Pons (tissue), 1 donor: ENCODE results near the gene DEFB108B.
"Not testable (repeated sequence)": the region's sequence is repeated elsewhere in the genome, so short reads cannot be mapped to it uniquely, and the experiment has no call there.

Experiments used
- DNase-seq: peaks from one replicate; pipeline ENCODE4 v3.0.0-alpha.2; 2016; ENCODE audit warnings: low spot score

Gene DEFB108B

GRCh38 chr11:71832811-71833210 lies at the start of gene DEFB108B:
DEFB108B (plus strand) TSS chr11:71833200; CDS start chr11:71833200, 0 bp downstream.
- DNase-seq: not testable (repeated sequence)

- peak; percentile 83 for DNase-seq
Observed at GRCh38 chr11:71786114-71786847, 46.7 kb upstream of the DEFB108B start.

- DNase-seq: peak; percentile 99
Observed at GRCh38 chr11:71786848-71787097, 46.2 kb upstream of the DEFB108B start.

- DNase-seq: peak; percentile 90
Observed at GRCh38 chr11:71787098-71787823, 45.7 kb upstream of the DEFB108B start.

- not testable (repeated sequence) for DNase-seq
Observed at GRCh38 chr11:71787824-71788454, 45.1 kb upstream of the DEFB108B start.

- not testable (repeated sequence) for DNase-seq
Observed at GRCh38 chr11:71789444-71790196, 43.4 kb upstream of the DEFB108B start.

GRCh38 chr11:71791111-71791510 lies 41.9 kb upstream of the DEFB108B start:
- DNase-seq: not testable (repeated sequence)

GRCh38 chr11:71792621-71793235 lies 40.3 kb upstream of the DEFB108B start:
- not testable (repeated sequence) for DNase-seq

GRCh38 chr11:71794386-71795040 lies 38.5 kb upstream of the DEFB108B start:
- DNase-seq: not testable (repeated sequence)

GRCh38 chr11:71795236-71795635 lies 37.8 kb upstream of the DEFB108B start:
- not testable (repeated sequence) for DNase-seq

- not testable (repeated sequence) for DNase-seq
Observed at GRCh38 chr11:71796016-71796415, 37.0 kb upstream of the DEFB108B start.

- DNase-seq: not testable (repeated sequence)
Observed at GRCh38 chr11:71796781-71797180, 36.2 kb upstream of the DEFB108B start.

- DNase-seq: not testable (repeated sequence)
Observed at GRCh38 chr11:71799556-71800128, 33.4 kb upstream of the DEFB108B start.

- DNase-seq: peak; percentile 78
Observed at GRCh38 chr11:71800335-71800953, 32.6 kb upstream of the DEFB108B start.

GRCh38 chr11:71801026-71801425 lies 32.0 kb upstream of the DEFB108B start:
- not testable (repeated sequence) for DNase-seq

GRCh38 chr11:71802874-71803273 lies 30.1 kb upstream of the DEFB108B start:
- not testable (repeated sequence) for DNase-seq

GRCh38 chr11:71804158-71804947 lies 28.6 kb upstream of the DEFB108B start:
- not testable (repeated sequence) for DNase-seq

GRCh38 chr11:71812529-71812928 lies 20.5 kb upstream of the DEFB108B start:
- DNase-seq: not testable (repeated sequence)
